ENCODE results near the gene ARHGAP11A.
"Not testable (repeated sequence)": the region's sequence is repeated elsewhere in the genome, so short reads cannot be mapped to it uniquely, and the experiment has no call there.

The ARHGAP11A gene, protein sequence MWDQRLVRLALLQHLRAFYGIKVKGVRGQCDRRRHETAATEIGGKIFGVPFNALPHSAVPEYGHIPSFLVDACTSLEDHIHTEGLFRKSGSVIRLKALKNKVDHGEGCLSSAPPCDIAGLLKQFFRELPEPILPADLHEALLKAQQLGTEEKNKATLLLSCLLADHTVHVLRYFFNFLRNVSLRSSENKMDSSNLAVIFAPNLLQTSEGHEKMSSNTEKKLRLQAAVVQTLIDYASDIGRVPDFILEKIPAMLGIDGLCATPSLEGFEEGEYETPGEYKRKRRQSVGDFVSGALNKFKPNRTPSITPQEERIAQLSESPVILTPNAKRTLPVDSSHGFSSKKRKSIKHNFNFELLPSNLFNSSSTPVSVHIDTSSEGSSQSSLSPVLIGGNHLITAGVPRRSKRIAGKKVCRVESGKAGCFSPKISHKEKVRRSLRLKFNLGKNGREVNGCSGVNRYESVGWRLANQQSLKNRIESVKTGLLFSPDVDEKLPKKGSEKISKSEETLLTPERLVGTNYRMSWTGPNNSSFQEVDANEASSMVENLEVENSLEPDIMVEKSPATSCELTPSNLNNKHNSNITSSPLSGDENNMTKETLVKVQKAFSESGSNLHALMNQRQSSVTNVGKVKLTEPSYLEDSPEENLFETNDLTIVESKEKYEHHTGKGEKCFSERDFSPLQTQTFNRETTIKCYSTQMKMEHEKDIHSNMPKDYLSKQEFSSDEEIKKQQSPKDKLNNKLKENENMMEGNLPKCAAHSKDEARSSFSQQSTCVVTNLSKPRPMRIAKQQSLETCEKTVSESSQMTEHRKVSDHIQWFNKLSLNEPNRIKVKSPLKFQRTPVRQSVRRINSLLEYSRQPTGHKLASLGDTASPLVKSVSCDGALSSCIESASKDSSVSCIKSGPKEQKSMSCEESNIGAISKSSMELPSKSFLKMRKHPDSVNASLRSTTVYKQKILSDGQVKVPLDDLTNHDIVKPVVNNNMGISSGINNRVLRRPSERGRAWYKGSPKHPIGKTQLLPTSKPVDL

DNA sequence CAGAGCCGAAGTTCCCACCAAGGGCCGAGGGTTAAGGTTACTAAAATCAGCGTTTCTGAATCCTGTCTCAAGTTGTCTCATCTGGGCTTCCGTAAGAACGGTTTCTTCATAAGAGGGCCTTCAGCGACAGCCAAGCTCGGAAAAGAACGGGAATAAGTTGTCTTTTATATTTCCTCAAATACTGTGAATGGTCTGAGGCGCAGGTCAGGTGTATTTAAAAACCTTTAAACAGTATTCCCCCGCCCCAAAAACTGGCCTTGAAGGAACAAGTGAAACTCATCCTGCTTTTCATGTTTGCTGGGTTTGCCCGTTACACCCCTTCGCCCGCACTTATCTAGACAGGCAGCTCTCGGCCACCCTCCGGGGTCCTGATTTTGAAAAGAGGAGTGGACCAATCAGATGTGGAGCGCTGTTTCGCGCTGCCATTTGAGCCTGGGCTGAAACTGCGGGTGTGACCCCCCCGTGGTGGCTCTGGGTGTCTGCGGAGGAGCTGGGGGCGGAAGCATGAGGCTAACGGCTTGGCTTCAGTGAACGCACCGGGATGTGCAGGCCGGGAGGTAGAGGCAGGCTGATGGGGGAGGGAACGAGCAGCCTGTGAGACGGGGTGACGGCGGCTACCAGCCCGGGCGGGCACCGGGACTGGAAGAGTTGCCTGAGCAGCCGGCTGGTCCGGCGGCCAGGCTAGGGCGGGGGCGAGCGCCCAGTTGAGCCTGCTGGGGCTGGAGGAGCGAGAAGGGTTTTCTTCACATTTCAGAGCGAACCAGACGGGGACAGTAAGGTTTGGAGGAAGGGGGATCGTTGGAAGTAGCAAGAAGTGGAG is at the start of gene ARHGAP11A:
ARHGAP11A (plus strand) TSS at position 454 of the 820 bp plus-strand sequence. CDS start 708 bp downstream, outside the sequence.
- DNase-seq (ENCODE audit: low read depth, low spot score) = peak; percentile 63

DNA sequence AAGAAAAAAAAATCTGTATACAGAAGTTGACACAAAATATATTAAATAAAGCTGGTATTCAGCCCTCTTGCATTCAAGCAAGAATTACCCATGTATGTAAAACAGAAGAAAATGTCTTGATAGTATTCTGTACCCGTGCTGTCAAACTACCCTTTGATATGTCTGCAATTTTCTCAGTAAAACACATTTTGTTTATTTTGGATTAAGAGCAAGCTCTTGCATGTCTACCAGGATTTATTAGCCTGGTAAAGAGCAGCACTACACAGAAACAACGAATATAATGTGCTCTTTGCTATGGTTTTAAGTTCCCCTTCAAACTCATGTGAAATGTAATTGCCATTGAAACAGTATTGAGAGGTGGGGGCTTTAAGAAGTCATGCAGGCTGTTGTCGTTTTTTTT is 46.3 kb upstream of the ARHGAP11A start:
- DNase-seq (ENCODE audit: low read depth, low spot score) = not testable (repeated sequence)

DNA sequence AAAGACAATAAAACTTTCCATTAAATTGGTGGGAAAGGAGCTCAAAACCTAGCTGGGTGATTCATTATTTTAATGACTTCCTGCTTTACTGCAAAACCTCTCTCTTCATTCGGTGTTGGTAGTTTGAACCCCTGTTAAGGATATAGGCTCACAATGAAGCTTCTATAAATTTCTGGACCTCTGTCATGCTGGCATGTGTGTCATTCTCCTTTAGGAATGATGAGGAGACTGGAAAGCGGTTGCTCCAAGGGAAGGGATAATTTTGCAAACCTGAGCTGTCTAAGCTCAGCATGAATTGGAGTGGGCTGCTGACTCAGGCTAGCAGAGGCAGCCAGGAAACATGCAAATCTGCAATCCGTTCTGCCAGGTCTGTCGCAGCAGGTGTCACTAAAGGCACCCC is 36.8 kb upstream of the ARHGAP11A start:
- DNase-seq (ENCODE audit: low read depth, low spot score) = not testable (repeated sequence)

DNA sequence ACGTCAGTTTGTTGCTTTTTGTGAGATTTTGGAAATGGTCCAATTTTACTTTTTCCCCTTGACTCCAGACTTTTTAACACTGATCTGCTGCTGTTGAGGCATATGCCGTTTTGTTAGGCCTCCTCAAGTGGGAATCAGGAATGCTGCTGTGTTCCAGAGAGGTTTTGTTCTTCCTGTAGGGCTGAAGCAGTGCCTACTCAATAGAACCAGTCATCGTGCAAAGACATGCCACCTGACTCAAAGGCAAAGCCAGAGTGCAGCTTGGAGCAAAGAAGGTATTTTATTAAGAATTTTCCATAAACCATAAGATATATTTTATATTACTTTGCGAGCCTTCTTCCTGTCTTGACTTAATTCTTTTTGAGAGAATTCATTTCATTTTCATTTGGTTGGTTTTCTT is 29.5 kb upstream of the ARHGAP11A start:
- not testable (repeated sequence) for DNase-seq (ENCODE audit: low read depth, low spot score)

DNA sequence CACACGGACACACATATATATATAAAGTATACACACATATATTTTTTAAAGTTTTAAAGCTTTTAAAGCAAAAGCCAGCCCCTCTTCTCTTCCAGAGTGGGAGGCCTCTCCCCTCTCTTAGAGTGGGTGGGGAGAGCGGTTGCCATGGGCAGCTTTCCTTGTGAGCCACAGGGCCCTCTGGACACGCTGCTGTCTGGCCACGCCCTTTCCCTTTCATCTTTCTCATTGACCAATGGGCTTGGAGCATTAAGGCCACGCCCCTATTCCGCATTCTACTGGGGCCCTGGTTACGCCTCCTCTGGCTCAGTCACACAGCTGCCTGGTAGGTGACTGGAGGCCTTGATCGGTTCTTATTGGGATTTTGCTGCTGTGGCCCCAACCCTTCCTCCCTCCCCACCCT is 22.2 kb upstream of the ARHGAP11A start, which contains the start of gene GOLGA8N:
GOLGA8N (plus strand) TSS at position 306 of the 400 bp plus-strand sequence.
- DNase-seq (ENCODE audit: low read depth, low spot score) = not testable (repeated sequence)

DNA sequence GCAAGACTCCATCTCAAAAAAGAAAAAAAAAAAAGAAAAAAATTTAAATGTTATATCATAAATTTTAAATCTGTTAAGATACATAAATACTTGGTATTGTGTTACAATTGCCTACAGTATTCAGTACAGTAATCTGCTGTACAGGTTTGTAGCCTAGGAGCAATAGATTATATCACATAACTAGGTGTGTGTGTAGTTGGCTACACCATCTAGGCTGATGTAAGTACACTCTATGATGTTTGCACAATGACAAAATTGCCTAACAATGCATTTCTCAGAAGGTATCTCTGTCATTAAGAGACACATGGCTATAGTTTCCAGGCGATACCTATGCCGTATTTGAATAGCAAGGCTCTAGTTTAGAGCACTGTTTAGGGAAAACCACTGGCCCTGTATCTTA is 5.8 kb upstream of the ARHGAP11A start:
- DNase-seq (ENCODE audit: low read depth, low spot score) = not testable (repeated sequence)

DNA sequence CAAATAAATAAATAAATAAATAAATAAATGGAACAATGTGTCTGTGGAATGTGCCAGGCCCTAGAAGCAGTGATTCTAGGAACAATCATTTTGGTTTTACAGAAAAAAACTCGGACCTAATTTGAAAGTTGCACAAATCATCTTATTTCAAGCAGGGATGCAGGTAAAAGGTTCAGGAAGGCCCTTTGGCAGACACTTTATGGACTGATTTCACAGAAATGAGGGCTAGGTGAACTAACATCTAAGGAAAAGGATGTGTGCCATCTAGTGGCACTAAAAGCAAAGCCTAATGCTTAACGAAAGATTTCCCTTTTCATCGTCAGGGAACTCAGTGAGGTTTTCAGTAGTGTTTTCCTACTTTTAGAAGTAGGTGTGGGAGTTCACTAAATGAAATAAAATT is 4.6 kb upstream of the ARHGAP11A start:
- not testable (repeated sequence) for DNase-seq (ENCODE audit: low read depth, low spot score)

DNA sequence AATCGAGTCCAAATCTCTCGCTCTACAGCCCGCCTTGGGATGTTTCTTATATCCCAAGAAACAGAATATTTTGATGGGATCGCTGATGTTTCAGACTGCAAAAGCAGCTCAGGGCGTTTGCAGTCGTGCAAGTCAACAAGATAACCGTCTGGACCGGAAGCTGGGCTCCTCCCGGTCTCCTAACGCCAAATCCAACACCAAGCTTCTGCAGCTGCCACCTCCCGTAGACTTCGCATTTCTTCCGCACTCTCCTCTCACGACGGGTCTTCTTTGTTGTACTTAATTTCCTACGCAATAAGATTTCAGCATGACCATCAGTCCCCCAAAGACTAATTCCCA is 623 bp upstream of the ARHGAP11A start:
- not testable (repeated sequence) for DNase-seq (ENCODE audit: low read depth, low spot score)

DNA sequence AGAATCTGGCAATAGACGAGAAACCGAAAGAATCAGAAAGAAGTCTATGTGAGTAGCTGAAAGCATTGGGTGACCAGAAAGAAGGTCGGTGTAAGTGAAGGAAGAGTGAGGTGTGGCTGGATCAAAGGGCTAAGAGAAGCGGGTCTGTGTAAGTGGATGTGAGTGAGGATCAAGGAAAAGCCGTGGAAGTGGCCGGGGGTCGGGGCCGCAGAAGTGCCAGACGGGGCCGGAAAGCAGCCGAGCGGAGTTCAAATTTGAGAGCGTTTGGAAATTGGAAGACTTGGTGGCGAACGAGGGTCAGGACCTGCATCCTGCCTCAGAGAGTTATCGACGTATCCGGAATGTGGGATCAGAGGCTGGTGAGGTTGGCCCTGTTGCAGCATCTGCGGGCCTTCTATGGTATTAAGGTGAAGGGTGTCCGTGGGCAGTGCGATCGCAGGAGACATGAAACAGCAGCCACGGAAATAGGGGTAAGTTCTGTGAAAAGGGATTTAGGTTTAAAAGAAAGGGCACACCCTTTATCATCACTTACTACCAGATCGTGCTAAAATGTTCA is 645 bp downstream of the ARHGAP11A start:
- not testable (repeated sequence) for DNase-seq (ENCODE audit: low read depth, low spot score)

DNA sequence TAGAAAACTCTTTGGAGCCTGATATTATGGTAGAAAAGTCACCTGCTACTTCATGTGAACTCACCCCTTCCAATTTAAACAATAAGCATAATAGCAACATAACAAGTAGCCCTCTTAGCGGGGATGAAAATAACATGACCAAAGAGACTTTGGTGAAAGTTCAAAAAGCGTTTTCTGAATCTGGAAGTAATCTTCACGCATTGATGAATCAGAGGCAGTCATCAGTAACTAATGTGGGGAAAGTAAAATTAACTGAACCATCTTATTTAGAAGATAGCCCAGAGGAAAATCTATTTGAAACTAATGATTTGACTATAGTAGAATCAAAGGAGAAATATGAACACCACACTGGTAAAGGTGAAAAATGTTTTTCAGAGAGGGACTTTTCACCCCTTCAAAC is 21.1 kb downstream of the ARHGAP11A start:
- no peak for DNase-seq (ENCODE audit: low read depth, low spot score)

DNA sequence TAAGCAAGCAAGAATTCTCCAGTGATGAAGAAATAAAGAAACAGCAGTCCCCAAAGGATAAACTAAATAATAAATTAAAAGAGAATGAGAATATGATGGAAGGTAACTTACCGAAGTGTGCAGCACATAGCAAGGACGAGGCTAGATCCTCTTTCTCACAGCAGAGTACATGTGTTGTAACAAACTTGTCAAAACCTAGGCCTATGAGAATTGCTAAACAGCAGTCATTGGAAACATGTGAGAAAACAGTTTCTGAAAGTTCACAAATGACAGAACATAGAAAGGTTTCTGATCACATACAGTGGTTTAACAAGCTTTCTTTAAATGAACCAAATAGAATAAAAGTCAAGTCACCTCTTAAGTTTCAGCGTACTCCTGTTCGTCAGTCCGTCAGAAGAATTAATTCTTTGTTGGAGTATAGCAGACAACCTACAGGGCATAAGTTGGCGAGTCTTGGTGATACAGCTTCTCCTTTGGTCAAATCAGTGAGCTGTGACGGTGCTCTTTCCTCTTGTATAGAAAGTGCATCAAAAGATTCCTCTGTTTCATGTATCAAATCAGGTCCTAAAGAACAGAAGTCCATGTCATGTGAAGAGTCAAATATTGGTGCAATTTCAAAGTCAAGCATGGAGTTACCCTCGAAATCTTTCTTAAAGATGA is 21.7 kb downstream of the ARHGAP11A start:
- no peak for DNase-seq (ENCODE audit: low read depth, low spot score)

DNA sequence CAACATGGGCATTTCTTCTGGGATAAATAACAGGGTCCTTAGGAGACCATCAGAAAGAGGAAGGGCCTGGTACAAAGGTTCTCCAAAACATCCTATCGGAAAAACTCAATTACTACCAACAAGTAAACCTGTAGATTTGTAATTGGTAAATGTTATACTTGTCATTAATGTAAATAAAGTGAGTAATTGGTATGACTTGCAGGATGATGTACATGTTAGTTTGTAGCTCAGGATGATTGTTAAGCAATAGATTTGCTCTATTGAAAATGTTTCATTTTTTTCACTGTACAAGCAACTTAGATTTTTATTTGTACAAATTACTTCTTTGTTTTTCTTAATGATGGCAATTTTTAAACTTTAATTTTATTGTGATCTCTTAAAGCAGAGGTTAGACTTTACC is 22.4 kb downstream of the ARHGAP11A start:
- no peak for DNase-seq (ENCODE audit: low read depth, low spot score)

DNA sequence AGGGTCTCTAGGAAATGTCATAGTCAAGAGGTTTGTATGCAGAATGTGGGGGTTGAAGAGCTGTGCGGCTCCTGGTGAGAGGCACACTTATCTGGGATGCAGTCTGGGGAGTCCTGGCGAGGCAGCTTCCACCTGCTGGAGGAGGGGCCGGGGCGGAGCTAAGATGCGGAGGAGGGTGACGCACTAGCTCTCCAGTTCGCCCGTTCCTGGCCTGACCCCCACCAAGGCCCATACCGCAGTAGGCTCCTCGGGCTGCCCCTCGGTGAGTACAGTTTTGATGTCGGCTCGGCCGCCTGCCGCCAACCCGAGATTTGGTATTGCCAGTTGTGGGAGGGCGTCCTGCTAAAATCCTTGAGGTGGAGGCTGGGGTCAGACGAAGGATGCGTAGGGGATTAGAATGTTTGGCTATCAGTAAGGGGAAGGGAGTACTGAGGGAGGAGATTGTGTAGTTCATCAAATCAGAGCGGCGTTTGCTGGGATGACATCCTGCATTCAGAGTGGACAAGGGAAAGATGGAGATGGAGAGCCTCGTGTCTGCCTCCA is 26.3 kb downstream of the ARHGAP11A start, which contains the start of gene SCG5:
SCG5 (plus strand) TSS at position 194 of the 543 bp plus-strand sequence. CDS start 1,883 bp downstream, outside the sequence.
- no peak for DNase-seq (ENCODE audit: low read depth, low spot score)

DNA sequence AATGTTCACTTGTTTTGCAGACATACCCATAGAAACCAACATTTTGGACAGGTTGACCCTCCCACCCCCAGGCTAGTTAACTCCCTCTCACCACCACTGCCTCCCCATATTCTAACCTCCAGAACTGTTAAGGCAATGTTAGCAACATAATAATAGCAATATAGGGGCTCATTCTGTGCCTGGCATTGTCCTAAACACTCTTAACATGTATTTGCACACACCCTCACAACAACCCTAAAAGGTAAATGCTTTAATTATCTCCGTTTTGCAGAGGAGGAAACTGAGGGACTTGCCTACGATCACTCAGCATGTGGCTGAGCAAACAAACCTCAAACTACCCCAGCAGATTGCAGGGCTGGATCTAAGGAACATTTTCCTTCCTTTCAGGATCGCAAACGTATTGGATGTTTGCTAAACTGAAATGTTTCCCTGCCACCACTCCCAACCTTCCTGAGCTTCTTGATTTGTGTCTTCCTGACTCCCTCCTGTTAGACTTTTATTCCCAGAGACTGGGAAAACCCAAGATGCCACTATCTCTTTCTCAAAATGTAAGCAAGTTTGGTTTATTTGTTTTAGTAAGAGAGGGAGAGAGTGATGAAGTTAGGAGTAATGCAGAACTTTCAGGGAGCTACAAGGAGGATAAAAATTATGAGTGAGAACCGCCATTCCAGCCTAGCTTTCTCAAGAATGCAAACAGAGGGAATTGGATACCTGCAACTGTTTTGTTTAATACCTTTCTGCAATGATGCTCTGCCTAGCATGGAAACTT is 27.5 kb downstream of the ARHGAP11A start:
- DNase-seq (ENCODE audit: low read depth, low spot score) = no peak

DNA sequence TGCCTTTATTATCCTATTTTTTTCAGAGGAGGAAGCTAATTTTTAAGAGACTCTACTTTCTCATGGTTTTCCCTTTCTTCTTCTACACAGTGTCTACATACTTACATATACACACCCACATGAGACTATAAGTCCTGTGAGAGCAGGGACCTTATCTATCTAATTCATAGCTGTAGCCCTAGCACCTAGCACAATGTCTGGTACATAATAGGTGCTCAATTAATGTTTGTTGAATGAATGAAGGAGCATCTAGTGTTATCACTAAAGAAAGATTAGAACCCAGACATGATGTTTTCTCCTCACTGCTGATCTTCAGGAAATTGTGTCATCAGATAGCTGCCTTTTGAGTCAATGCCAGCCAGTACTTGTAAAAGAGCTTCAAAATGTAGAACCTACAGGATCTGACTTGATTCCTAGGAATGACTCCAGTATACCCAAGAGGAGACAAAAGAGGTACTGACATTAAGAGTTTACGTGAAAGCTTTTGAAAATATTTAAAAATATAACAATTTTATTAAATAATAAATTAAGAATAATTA is 28.7 kb downstream of the ARHGAP11A start:
- DNase-seq (ENCODE audit: low read depth, low spot score) = no peak

DNA sequence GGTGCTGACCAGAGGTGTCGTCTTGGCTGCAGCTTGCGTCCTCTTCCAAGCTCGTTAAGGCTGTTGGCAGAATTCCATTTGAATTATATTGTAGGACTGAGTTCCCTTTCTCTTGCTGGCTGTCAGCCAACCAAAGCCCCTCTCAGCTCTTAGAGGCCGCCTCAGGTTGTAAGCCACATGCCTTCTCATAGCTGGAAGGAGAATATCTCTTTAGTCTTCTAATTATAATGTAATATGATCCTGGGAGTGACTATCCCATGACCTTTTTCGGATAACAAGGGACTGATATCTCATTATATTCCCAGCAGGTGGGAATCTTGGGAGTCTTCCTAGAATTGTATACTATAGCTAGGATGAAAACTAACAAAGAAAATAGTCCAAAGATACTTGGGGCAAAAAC is 31.0 kb downstream of the ARHGAP11A start:
- no peak for DNase-seq (ENCODE audit: low read depth, low spot score)

DNA sequence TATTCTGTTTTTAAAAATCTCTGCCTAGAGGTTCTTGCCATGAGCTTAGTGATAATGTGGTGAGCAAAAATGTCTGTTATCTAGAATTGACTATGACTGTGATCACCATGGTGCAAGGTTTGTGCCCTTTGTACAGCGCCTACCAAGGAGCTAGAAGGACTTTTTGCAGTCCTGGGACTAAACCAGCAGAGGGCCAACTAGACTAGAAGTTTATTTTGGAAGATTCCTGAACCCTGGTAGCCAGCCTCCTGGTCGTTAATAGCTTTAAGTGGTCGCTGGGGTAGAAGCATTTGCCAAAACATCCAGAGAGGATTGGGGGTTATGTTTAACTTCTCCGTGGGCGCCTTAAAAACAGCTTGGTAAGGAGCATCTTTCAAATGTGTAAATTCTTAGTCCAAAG is 34.0 kb downstream of the ARHGAP11A start:
- DNase-seq (ENCODE audit: low read depth, low spot score) = no peak

DNA sequence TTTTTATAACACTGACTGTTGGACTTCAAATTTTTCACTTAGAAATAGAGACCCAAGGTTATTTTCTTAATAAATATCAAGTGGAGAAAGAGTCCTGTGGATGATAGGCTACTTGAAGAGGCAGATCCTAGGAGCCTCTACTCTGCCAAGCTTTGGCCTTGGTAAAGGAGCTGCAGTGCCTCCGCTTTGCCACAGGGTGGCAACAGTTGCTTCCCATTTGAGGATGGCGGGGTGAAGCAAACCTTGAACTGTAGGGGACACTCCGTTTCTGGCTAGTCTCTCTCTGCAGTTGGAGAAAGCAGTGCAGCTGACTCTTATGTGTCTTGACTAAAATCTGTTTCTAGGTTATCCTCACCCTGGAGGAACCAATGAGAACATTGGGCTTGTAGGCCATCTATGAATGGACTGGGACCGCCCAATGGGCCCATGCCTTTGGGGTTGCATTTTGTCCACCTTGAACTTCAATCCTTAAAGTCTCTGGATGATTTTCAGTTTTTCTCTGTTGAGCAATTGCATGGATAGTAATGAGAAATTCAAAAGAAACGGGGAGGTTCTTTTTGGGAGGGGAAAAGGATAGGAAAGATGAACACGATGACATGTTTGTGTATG is 36.0 kb downstream of the ARHGAP11A start:
- no peak for DNase-seq (ENCODE audit: low read depth, low spot score)

DNA sequence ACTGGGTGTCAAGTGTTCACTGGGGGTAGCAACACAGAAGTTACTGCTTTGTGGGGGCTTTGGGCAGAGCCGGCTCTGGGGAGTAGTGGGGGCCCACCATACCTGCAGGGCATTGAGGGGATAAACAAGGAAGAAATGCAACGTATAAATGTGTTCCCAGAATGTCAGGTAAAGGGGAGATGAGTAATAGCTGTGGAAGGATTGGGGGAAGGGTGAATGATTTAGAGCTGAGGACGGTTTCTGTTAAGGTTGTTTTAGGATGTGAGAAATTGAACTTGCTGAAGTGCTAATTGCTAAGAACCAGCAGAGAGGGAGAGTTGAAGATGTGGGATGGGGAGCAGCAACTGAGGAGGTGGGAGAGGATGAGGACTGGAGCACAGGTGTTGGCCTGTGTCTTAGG is 36.9 kb downstream of the ARHGAP11A start:
- DNase-seq (ENCODE audit: low read depth, low spot score) = no peak

Measured in activated naive CD8-positive, alpha-beta T cell treated with anti-CD3 and anti-CD28 coated beads, Interleukin-2, amount 50 U/mL, for 16 hours (primary cell).